ENCODE data around the gene DAND5.

Gene DAND5

DNA sequence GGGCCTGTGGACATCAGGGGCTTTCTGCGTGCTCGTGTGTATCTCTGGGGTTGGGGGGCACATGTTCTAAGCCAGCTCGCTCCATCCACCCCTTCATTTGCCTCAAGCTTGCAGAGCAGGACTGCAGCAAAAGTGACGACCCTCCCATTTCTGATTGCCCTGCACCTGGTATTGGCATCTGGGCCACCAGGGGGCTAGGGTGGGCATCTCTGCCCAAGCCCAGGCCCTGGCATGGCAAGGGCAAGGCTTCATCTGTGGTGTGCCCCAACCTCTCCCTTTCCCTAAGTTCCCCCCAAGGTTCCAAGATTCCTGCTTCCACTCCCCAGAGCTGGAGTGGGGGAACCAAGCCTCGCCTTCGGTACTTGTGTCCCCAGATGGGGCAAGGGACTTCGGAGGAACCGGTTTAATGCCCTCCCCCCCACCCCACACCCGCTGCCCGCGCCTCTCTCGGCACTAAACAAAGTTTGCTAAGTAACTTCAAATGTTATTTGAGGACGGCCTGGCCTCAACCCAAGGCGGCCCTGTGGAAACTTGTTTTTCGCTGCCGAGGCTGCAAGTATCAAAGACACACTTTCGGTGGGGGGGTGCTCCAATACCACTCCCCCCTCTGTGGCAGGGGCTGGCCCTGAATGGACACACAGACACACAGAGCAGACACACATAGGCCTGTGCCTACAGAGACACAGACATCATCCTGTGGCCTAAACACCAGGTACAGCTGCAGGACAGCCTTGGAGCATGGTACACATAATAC lies 38.1 kb downstream of the DAND5 start:
- peak in 27 of 51 donors; percentile 17 to 65 (median 42) for DNase-seq

GRCh38 chr19:13008926-13009787 lies 39.8 kb downstream of the DAND5 start:
- peak in 1 of 51 donors; percentile 29 for DNase-seq

DNA sequence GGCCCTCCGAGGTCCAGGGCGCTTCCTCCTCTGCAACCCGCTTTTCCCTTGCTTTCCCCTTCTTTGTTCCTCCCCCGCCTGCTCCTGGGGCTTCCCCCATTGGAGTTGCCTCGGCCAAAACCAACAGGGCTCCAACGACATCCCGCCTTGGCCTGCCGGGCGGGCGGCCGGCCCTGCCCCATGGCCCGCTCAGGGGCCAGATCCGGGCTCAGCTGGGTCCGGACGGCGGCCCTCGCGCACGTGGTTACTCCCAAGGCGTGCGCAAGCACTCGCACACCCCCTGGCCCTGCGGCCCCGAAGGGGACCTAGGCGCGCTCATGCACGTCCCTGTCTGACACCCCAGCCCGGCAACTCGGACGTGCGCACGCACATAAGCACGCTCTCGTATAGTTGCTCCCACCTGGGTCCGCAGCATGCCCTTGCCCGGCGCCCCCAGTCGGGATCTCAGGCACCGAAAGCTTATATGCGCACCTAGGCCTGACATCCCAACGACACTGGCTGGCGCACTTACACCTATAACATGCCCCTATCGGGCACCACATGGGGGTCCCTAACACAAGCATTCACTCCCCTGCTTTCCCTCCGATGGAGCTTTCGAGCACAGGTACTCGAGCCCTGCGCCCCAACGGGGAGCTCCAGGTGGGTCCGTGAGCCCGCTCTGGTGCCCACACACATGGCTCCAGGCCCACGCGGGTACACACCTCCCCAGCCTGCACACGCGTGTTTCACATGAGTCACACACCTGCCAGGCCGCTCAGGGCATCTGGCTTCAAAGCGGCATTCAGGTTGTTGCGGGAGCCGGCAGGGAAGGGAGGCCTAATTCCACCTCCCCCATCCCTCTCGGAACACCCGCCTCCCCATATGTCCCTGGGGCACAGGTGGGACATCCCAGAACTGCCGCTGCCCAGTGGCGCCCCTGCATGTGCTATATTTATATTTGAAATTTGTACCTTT lies 40.9 kb downstream of the DAND5 start:
- no peak for DNase-seq

DNA sequence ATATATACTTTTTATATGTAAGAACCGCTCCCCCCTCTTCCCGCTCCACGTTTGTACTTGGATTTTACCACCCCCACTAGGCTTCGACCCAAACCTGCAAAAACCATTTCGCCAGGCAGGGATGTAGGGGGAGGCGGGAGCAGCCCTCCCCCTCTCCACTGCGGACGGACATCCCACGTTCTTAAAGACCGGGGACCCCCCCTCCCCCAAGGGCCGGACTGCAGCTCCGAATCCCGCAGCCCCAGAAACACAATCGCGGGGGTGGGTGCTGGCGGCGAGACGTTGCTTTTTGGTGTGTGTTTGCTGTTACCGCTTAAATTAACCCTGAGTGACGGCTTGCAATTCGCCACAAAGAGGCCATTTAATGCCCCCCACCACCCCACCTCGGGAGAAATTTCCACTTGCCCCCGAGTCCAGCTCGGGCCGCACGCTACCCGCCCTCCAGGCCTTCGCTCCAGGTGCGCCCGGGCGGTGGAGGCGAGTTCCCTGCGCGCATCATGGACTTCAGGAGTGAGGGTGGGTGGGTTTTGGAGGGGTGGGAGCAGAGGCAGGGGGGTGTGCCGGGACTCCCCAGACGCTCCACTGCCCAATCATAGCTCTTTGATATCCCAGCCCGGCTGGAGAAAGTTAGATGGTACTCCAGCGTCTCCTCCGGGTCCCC lies 41.7 kb downstream of the DAND5 start:
- no peak for DNase-seq

- no peak for DNase-seq
Observed at GRCh38 chr19:13011653-13012389, 42.4 kb downstream of the DAND5 start.

DNA sequence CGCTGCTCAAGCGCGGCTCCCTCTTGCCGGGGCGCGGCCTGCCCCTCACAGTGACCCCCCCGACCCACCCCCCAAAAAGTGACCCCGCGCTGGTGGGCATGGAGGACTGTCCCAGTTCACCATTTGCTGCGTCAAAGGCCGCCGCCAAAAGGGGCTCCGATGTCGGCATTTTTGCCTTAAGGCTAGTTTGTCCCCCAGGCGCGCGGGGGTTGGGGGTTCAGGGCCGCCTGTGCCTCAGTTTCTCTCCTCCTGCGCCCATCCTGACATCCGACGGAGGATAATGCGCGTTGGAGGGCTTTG lies 43.0 kb downstream of the DAND5 start:
- DNase-seq: no peak

DNA sequence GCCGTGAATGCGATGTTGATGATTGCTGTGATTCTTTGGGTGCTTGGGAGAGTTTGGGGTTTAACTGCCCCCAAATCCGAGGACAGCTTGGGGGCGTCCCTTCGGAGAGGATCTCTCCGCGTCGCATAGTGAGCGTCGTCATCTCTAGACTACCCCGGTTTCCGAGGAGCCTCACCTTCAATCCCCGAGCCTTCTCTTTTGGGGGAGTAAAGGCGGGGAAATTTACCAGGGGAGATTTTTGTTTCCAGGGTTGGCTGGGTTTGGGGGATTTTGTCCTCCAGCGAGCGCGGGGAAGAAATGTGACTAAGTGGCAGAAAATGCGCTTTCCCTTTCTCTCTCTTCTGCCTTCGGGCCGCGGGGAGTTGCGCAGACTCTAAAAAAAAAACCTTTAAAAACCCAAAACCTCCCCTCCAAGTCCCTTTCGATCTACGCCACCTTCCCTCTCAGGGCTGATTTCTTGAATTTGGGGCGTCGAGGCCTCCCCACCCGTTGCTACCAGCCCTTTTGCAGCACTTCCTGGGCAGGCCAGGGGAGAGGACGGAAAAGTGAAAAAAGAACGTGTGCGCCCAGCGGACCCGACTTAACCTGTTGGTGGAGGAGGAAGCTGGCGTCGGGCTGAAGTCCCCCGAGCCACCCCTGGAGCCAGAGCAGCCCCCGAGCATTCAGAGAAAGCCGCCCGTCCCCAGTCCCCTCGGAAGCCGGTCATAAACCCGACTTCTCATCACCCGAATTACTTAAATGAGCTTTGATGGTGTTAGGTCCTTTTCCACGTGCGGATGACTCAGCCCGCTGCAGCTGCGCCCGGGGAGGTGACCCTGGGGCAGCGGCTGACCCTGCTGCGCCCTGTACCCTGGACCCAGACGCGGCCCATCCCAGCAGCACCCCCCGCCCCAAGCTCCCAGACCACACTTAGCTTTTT lies 43.6 kb downstream of the DAND5 start:
- peak in 20 of 51 donors; percentile 18 to 69 (median 50) for DNase-seq

DNA sequence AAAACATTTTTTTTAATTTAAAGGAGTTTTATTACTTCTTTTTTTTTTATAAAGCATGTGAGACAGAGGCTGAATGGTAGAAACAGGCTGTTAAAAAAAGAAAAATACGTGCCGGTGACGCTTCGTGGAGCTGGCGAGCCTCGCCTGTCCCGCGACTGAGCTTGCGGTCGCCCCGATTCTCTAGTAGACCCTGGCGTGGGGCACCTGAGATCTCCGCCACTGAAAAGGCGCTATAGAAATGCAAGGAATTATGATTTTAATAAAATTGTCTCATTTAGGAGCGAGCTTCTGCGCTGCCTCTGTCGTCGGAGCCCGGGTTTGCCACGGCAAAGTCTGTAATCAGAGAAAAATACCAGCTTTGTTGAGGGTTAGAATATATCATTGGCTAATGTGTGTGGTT lies 44.3 kb downstream of the DAND5 start:
- DNase-seq: peak in 3 of 51 donors; percentile 36 to 67 (median 37)

GRCh38 chr19:13014101-13014920 lies 44.9 kb downstream of the DAND5 start:
- peak in 39 of 51 donors; percentile 21 to 90 (median 61) for DNase-seq

- no peak for DNase-seq
Observed at GRCh38 chr19:13014921-13015280, 45.5 kb downstream of the DAND5 start.

- DNase-seq: peak in 1 of 51 donors; percentile 29
Observed at GRCh38 chr19:13015361-13016223, 46.2 kb downstream of the DAND5 start.

- no peak for DNase-seq
Observed at GRCh38 chr19:13016245-13016627, 46.9 kb downstream of the DAND5 start.

GRCh38 chr19:13016628-13017305 lies 47.4 kb downstream of the DAND5 start:
- peak in 14 of 51 donors; percentile 16 to 69 (median 28) for DNase-seq

DNA sequence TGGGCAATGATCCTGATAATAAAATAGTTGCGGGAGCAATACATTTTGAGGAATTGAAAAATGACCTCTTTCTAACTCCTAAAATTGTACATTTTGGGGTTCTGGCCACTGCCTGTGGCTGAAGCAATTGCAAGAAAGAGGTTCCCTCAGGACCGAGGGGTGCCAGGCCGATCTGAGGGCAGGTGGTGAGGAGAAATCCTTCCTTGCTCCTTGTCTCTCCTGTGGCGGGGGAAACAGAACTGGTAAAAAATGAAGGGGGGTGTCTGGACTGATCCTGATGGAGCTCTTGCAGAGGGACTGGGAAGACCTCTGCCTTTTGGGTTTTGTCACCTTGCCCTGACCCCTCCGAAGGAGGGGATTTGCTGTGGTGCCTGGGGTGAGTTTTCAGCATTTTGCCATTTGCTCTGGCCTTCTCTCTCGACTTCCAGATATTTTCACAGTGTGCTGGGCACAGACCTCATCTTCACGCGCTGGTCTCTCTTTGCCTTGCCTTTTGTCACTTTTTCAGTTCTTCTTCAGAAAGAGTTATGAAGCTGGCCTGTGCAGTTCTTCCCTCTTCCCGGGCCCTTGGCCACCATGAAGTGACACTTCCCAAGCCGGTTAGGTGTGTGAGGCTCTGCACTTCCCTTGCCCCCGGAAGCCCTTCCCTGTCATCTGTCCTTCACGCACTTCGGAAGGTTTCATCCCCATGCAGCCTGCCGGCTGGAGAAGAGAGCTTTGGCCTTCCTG lies 48.1 kb downstream of the DAND5 start:
- peak in 3 of 51 donors; percentile 35 to 81 (median 36) for DNase-seq

DNA sequence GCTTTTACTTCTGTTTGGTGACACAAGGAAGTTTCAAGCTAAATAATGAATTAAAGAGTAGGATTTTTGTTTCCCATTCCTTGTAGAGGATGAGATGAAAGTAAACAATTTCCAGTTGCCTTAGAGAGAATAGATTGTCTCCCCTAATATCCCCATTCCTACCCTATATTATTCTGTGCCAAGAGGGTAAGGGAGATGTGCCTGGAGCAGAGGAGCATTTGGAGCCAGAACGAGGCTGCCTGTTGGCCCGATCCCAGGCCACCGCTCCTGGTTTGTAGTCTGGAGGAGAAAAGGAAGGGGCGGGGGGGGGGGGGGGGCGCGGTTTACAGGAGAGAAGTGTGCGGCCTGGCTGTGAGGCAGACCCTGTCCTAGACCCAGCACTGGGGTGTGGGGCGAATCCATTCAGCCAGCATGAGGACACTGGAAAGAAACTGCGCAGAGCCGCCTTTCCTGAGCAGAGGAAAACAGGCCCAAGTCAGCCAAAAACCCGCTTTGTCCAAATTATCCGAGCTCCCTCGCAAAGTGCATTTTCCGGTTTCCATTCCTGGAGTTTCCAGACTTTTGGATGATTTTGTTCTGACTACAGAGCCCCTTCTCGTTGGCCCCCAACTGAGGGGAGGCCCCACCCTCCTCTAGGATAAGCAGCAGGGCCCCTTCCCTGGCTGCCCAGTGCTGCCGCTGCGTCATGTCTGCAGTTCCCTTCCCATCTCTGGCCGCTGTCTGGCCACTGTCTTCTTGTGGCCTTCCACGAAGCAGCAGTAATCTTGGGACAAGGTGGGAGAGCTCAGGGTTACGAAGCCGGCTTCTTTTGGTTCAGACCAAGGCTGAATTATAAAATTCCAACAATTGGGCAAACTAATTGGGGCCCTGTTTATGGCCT lies 48.9 kb downstream of the DAND5 start:
- peak in 36 of 51 donors; percentile 19 to 79 (median 61) for DNase-seq
